Breast epithelium (tissue), 4 donors: ENCODE data around the gene TEAD1. TPM values are rescaled to one million over a fixed set of nuclear protein-coding genes. Genes with fewer than 3 reads are reported as not detected.
"Not testable (repeated sequence)": the region's sequence is repeated elsewhere in the genome, so short reads cannot be mapped to it uniquely, and the experiment has no call there.

ENCODE experiments used
- DNase-seq, 2 donors: peaks; one replicate each; pipeline ENCODE4 v3.0.0-alpha.2; 2019; ENCODE audit warnings: low spot score in 2 of 2
- H3K27ac ChIP-seq, 2 donors: fragments of 200-600 bp; sonication (generic) in 1 of 2; one replicate each; pipeline ENCODE4 v1.5.1; 2016 to 2019; ENCODE audit warnings: mild to moderate bottlenecking in 1 of 2
- H3K27me3 ChIP-seq, 2 donors: fragments of 200-600 bp; sonication (generic) in 1 of 2; one replicate each; pipeline versions ENCODE4 v1.5.1 to v1.6.0; 2017 to 2019; ENCODE audit warnings: control low read depth in 1 of 2, mild to moderate bottlenecking in 1 of 2
- H3K36me3 ChIP-seq: fragments of 200-600 bp; one replicate; pipeline ENCODE4 v1.5.1; 2019
- H3K4me1 ChIP-seq, 2 donors: fragments of 200-600 bp; sonication (generic); one replicate each; pipeline ENCODE4 v1.5.1; 2016 to 2019; ENCODE audit warnings: control low read depth in 1 of 2
- H3K4me3 ChIP-seq, 3 donors: fragments of 200-600 bp; sonication (generic); 1 replicate in 2 of 3; 2 replicates in 1 of 3; pipeline ENCODE4 v1.5.1; 2016 to 2019; ENCODE audit warnings: mild to moderate bottlenecking in 3 of 3, moderate library complexity in 2 of 3
- H3K9me3 ChIP-seq, 2 donors: fragments of 200-600 bp; sonication (generic) in 1 of 2; one replicate each; pipeline ENCODE4 v1.5.1; 2016 to 2019; ENCODE audit warnings: control low read depth in 1 of 2
- CTCF ChIP-seq, 3 donors: fragments of 450-650 bp; IDR thresholded peaks; one replicate each; pipeline ENCODE4 v1.5.1; 2016 to 2017; ENCODE audit warnings: antibody characterized with exemption in 3 of 3, mild to moderate bottlenecking in 3 of 3, moderate library complexity in 3 of 3
- POLR2A ChIP-seq: fragments of 450-650 bp; IDR thresholded peaks from one replicate; pipeline ENCODE4 v1.6.1; 2016; ENCODE audit warnings: antibody characterized with exemption, mild to moderate bottlenecking, moderate library complexity
- POLR2AphosphoS5 ChIP-seq, 3 donors: sonication (generic); formaldehyde crosslinking; IDR thresholded peaks; one replicate each; pipeline ENCODE4 v1.6.1; 2017; ENCODE audit warnings: antibody characterized with exemption in 3 of 3
- intact Hi-C: fragments of 100-400 bp; cut with DNase I; formaldehyde crosslinking; loops from one replicate; pipeline ENCODE4 v1.15.1; 2023; ENCODE audit warnings: low total_unique reads
- total RNA-seq, 3 donors: library from RNA; depleted of rRNA; stranded (reverse); fragments of >200 nt; gene quantifications; one replicate each; pipeline ENCODE4 v1.1.0, GENCODE V29; 2016

Gene TEAD1
- total RNA-seq, 3 donors from 2014 or later: 67.8 to 110 (median 80.1) TPM

GRCh38 chr11:12755510-12756453 lies 81.6 kb downstream of the TEAD1 start:
- intact Hi-C loops: no loop called here
- DNase-seq: no peak
- Histone ChIP-seq H3K27ac (no peak overlapping the region), H3K36me3 (no peaks in the 10 kb centered on the region), H3K4me3 (no peak overlapping the region), H3K4me1 (no peaks in the 10 kb centered on the region), H3K27me3 (no peaks in the 10 kb centered on the region), H3K9me3 (no peaks in the 10 kb centered on the region)
- TF ChIP-seq POLR2A: no peak
- no peak for TF ChIP-seq POLR2AphosphoS5 (IDR thresholded peaks at IDR 0.05)
- no peak for TF ChIP-seq CTCF (IDR thresholded peaks at IDR 0.05)

- intact Hi-C loops: no loop called here
- no peak for TF ChIP-seq POLR2A
- no peak for TF ChIP-seq POLR2AphosphoS5 (IDR thresholded peaks at IDR 0.05)
- TF ChIP-seq CTCF (IDR thresholded peaks at IDR 0.05): no peak
These were observed 82.2 kb downstream of the TEAD1 start for GRCh38 chr11:12756454-12756806.

GRCh38 chr11:12756867-12757266 lies 82.6 kb downstream of the TEAD1 start:
- Histone ChIP-seq H3K4me3 (no peak overlapping the region), H3K4me1 (no peaks in the 10 kb centered on the region), H3K9me3 (no peaks in the 10 kb centered on the region), H3K36me3 (no peaks in the 10 kb centered on the region), H3K27me3 (no peaks in the 10 kb centered on the region), H3K27ac (no peak overlapping the region)
- no peak for DNase-seq
- intact Hi-C loops: no loop called here
- TF ChIP-seq CTCF (IDR thresholded peaks at IDR 0.05) (no peak), POLR2A (no peak), POLR2AphosphoS5 (IDR thresholded peaks at IDR 0.05) (no peak)

More at GRCh38 chr11:12756454-12756806, 82.2 kb downstream of the TEAD1 start:
- Histone ChIP-seq H3K4me1 (no peaks in the 10 kb centered on the region), H3K27ac (no peak overlapping the region), H3K36me3 (no peaks in the 10 kb centered on the region), H3K4me3 (no peak overlapping the region), H3K27me3 (no peaks in the 10 kb centered on the region), H3K9me3 (no peaks in the 10 kb centered on the region)
- no peak for DNase-seq

GRCh38 chr11:12757416-12757815 lies 83.2 kb downstream of the TEAD1 start:
- intact Hi-C loops: no loop called here
- no peak overlapping the region for H3K27ac ChIP-seq
- H3K27me3 ChIP-seq: no peaks in the 10 kb centered on the region

GRCh38 chr11:12758117-12758516 lies 83.9 kb downstream of the TEAD1 start:
- H3K4me1 ChIP-seq, H3K9me3 ChIP-seq, H3K4me3 ChIP-seq, DNase-seq, intact Hi-C loops, H3K27me3 ChIP-seq, H3K36me3 ChIP-seq, H3K27ac ChIP-seq: not testable (repeated sequence)

More at GRCh38 chr11:12757416-12757815, 83.2 kb downstream of the TEAD1 start:
- DNase-seq: no peak
- no peaks in the 10 kb centered on the region for H3K4me1 ChIP-seq
- no peak for TF ChIP-seq CTCF (IDR thresholded peaks at IDR 0.05)
- TF ChIP-seq POLR2A: no peak
- TF ChIP-seq POLR2AphosphoS5 (IDR thresholded peaks at IDR 0.05): no peak
- no peaks in the 10 kb centered on the region for H3K36me3 ChIP-seq
- no peaks in the 10 kb centered on the region for H3K9me3 ChIP-seq
- H3K4me3 ChIP-seq: no peak overlapping the region
